SK-N-SH (cell line): Measurements from ENCODE around the gene PTPRF.

Source experiments
- CTCF ChIP-seq: fragments of 200-600 bp; sonication (generic); IDR thresholded peaks from 2 replicates; pipeline ENCODE4 v1.6.1; 2017; ENCODE audit warnings: antibody characterized with exemption, mild to moderate bottlenecking, moderate library complexity
- MEF2A ChIP-seq: IDR thresholded peaks from 2 replicates; pipeline ENCODE4 v1.4.0; 2012; ENCODE audit warnings: low read depth, borderline replicate concordance

GRCh38 chr1:43619314-43619790, 88.7 kb downstream of the PTPRF start:
- TF ChIP-seq CTCF = no peak
- no peak for TF ChIP-seq MEF2A
